ENCODE measurements around the gene CCDC40. TPM values are rescaled to one million over a fixed set of nuclear protein-coding genes. Genes with fewer than 3 reads are reported as not detected.

Gene CCDC40
- total RNA-seq, 2 donors from 2014 or later: 1.2 to 3.6 TPM

- no peak overlapping the region for H3K4me3 ChIP-seq
- intact Hi-C loops (cut with DNase I): loop anchor here (5.0 kb wide), 2 partner anchors 75 to 170 kb away; no protein-coding TSS in a partner anchor
- H3K9ac ChIP-seq (ENCODE audit: low read depth in 2 of 2, low read length in 2 of 2): peak overlapping the region in 1 of 2 donors; percentile 24
These were observed 46.1 kb downstream of the CCDC40 start for GRCh38 chr17:80082403-80083135.

DNA sequence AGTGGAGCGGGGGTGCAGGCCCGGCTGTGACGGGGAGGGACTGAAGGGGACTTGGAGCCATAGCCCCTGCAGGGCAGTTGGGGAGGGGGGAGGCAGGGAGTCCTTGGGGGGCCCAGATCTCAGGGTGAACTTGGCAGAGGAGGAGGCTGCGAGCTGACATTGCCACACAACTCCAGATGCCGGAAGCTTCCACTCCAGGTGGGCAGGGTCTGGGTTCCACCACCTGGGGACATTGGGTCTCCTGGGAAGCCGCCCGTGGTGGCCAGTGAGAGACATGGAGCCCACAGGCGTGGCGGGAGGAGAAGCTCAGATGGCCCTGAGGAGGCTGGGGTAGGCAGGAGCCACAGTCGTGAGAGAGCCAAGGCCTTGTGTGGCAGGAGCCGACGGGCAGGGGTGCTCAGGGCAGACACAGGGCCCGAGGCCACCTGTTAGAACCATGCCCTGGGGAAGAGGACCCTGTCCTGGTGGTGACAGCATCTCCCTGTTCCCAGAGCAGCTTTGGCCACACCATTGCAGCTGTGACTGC lies 46.8 kb downstream of the CCDC40 start:
- Histone ChIP-seq H3K4me1 (no peaks in the 10 kb centered on the region), H3K27ac (no peak overlapping the region), H3K9me3 (no peaks in the 10 kb centered on the region), H3K27me3 (no peaks in the 10 kb centered on the region), H3K36me3 (no peaks in the 10 kb centered on the region), H3K4me3 (no peak overlapping the region), H3K9ac (ENCODE audit: low read depth in 2 of 2, low read length in 2 of 2) (no peak overlapping the region)
- intact Hi-C loops (cut with DNase I): loop anchor here (5.0 kb wide), 2 partner anchors 76 to 169 kb away; no protein-coding TSS in a partner anchor
- TF ChIP-seq, protein P1, sequence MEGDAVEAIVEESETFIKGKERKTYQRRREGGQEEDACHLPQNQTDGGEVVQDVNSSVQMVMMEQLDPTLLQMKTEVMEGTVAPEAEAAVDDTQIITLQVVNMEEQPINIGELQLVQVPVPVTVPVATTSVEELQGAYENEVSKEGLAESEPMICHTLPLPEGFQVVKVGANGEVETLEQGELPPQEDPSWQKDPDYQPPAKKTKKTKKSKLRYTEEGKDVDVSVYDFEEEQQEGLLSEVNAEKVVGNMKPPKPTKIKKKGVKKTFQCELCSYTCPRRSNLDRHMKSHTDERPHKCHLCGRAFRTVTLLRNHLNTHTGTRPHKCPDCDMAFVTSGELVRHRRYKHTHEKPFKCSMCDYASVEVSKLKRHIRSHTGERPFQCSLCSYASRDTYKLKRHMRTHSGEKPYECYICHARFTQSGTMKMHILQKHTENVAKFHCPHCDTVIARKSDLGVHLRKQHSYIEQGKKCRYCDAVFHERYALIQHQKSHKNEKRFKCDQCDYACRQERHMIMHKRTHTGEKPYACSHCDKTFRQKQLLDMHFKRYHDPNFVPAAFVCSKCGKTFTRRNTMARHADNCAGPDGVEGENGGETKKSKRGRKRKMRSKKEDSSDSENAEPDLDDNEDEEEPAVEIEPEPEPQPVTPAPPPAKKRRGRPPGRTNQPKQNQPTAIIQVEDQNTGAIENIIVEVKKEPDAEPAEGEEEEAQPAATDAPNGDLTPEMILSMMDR (IDR thresholded peaks at IDR 0.05): no peak
- DNase-seq: no peak

More at GRCh38 chr17:80082403-80083135, 46.1 kb downstream of the CCDC40 start:
- no peaks in the 10 kb centered on the region for H3K27me3 ChIP-seq
- H3K4me1 ChIP-seq: no peaks in the 10 kb centered on the region
- peak; percentile 66 for DNase-seq
- TF ChIP-seq, protein P1 (IDR thresholded peaks at IDR 0.05): peak; percentile 72
- no peak overlapping the region for H3K27ac ChIP-seq
- no peaks in the 10 kb centered on the region for H3K36me3 ChIP-seq
- H3K9me3 ChIP-seq: no peaks in the 10 kb centered on the region

DNA sequence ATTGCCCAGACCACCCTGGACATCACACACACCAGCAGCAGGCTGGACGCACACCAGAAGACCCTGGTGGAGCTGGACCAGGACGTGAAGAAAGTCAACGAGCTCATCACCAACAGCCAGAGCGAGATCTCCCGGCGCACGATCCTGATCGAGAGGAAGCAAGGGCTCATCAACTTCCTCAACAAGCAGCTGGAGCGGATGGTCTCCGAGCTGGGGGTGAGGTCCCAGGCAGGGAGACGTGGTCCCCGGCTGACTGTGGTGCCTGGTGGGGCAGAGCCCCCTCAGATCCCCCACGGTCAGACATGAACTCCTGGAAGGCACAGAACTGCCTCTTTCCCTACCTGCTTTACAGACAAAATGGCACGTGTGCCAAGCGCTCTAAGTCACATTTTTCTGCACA lies 48.3 kb downstream of the CCDC40 start:
- Histone ChIP-seq H3K4me3 (no peak overlapping the region), H3K36me3 (no peaks in the 10 kb centered on the region), H3K27ac (no peak overlapping the region), H3K4me1 (no peaks in the 10 kb centered on the region), H3K9me3 (no peaks in the 10 kb centered on the region), H3K27me3 (no peaks in the 10 kb centered on the region), H3K9ac (ENCODE audit: low read depth in 2 of 2, low read length in 2 of 2) (no peak overlapping the region)
- TF ChIP-seq, protein P1 (IDR thresholded peaks at IDR 0.05): no peak
- no peak for DNase-seq
- intact Hi-C loops (cut with DNase I): loop anchor here (5.0 kb wide), 2 partner anchors 77 to 168 kb away; no protein-coding TSS in a partner anchor

DNA sequence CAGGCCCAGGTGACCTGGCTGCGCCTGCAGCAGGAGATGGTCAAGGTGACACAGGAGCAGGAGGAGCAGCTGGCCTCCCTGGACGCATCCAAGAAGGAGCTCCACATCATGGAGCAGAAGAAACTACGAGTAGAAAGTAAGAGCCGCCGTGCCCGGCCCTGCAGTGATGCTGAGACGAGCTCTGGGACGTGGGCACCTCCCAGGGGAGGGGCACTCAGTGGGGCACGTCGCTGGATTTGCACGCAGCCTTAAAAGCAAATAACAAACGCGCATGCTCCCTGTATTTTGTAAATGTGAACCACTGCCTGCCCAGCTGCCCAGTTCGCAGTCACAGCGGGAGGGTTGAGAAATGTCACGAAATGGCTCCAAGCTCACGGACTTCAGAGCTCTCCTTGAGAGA lies 49.6 kb downstream of the CCDC40 start:
- intact Hi-C loops (cut with DNase I): no loop called here
- no peak overlapping the region for H3K4me3 ChIP-seq
- TF ChIP-seq, protein P1 (IDR thresholded peaks at IDR 0.05): no peak
- H3K9ac ChIP-seq (ENCODE audit: low read depth in 2 of 2, low read length in 2 of 2): no peak overlapping the region
- no peaks in the 10 kb centered on the region for H3K4me1 ChIP-seq
- no peaks in the 10 kb centered on the region for H3K9me3 ChIP-seq
- H3K27ac ChIP-seq: no peak overlapping the region
- DNase-seq: no peak
- no peaks in the 10 kb centered on the region for H3K27me3 ChIP-seq
- no peaks in the 10 kb centered on the region for H3K36me3 ChIP-seq

- Histone ChIP-seq H3K27me3 (no peaks in the 10 kb centered on the region), H3K9ac (ENCODE audit: low read depth in 2 of 2, low read length in 2 of 2) (no peak overlapping the region), H3K4me3 (no peak overlapping the region), H3K4me1 (no peaks in the 10 kb centered on the region), H3K27ac (no peak overlapping the region), H3K36me3 (no peaks in the 10 kb centered on the region), H3K9me3 (no peaks in the 10 kb centered on the region)
- TF ChIP-seq, protein P1 (IDR thresholded peaks at IDR 0.05): no peak
- intact Hi-C loops (cut with DNase I): no loop called here
- DNase-seq: no peak
These were observed 50.2 kb downstream of the CCDC40 start for GRCh38 chr17:80086616-80087015.
